B cell (primary cell): ENCODE data around the gene ABLIM1. TPM values are rescaled to one million over a fixed set of nuclear protein-coding genes. Genes with fewer than 3 reads are reported as not detected.

Experiments used
- ATAC-seq: fragments of 200-7000 bp; cut with Tn5 transposase; one replicate; pipeline ENCODE4 v1.10.0; 2021; ENCODE audit warnings: low read depth, mild to moderate bottlenecking, moderate number of reproducible peaks, moderate library complexity
- CTCF ChIA-PET: fragments of 350-600 bp; sonication (Branson Sonifier 250); formaldehyde crosslinking; loops from one replicate; lab custom pipeline; 2021; ENCODE audit warnings: antibody characterized with exemption, inconsistent platforms; lab: Charles Lee
- POLR2A ChIA-PET: fragments of 350-600 bp; sonication (Branson Sonifier 250); formaldehyde crosslinking; loops from one replicate; lab custom pipeline; 2021; ENCODE audit warnings: antibody characterized with exemption; lab: Charles Lee
- DNase-seq: peaks from one replicate; pipeline ENCODE4 v3.0.0; 2013
- H2AFZ ChIP-seq: 2 replicates; pipeline ENCODE4 v1.6.1; 2012; ENCODE audit warnings: mild to moderate bottlenecking, low read depth, low read length; ENCODE audit not compliant: insufficient read depth, poor library complexity, severe bottlenecking
- H3K27ac ChIP-seq, 2 donors: 1 replicate in 1 of 2; 2 replicates in 1 of 2; pipeline ENCODE4 v1.5.1; 2012 to 2013; ENCODE audit warnings: low read length in 2 of 2, mild to moderate bottlenecking in 2 of 2, moderate library complexity in 1 of 2
- H3K27me3 ChIP-seq, 4 experiments: fragments of 200-600 bp in 1 of 4; sonication (generic) in 1 of 4; replicated peaks in 1 of 4; 1 replicate in 2 of 4; 2 replicates in 2 of 4; pipeline versions ENCODE4 v1.6.1 to v1.7.0; 2013 to 2016; ENCODE audit warnings: low read length in 3 of 4, mild to moderate bottlenecking in 2 of 4, mixed read lengths in 1 of 4, moderate library complexity in 1 of 4; ENCODE audit not compliant: insufficient read depth in 4 of 4, control insufficient read depth in 3 of 4; ENCODE audit errors: control extremely low read depth in 1 of 4
- H3K36me3 ChIP-seq, 2 experiments: replicated peaks in 1 of 2; 1 replicate in 1 of 2; 2 replicates in 1 of 2; pipeline versions ENCODE4 v1.6.1 to v1.7.1; 2013; ENCODE audit warnings: low read length in 1 of 2; ENCODE audit not compliant: insufficient read depth in 2 of 2, control insufficient read depth in 1 of 2; ENCODE audit errors: control extremely low read depth in 1 of 2, extremely low read depth in 1 of 2
- H3K4me1 ChIP-seq, 2 donors: fragments of 200-600 bp in 1 of 2; sonication (generic) in 1 of 2; 1 replicate in 1 of 2; 2 replicates in 1 of 2; pipeline versions ENCODE4 v1.5.1 to v1.6.1; 2013 to 2017; ENCODE audit warnings: low read length in 2 of 2; ENCODE audit not compliant: control insufficient read depth in 2 of 2, insufficient read depth in 2 of 2
- H3K4me2 ChIP-seq: replicated peaks from 2 replicates; pipeline ENCODE3; 2012; ENCODE audit warnings: mild to moderate bottlenecking, low read depth, low read length; ENCODE audit not compliant: poor library complexity, severe bottlenecking
- H3K4me3 ChIP-seq, 5 experiments: fragments of 200-600 bp in 1 of 5; sonication (generic) in 1 of 5; 1 replicate in 3 of 5; 2 replicates in 2 of 5; pipeline versions ENCODE4 v1.5.1 to v1.7.0; 2011 to 2016; ENCODE audit warnings: low read length in 4 of 5, mild to moderate bottlenecking in 4 of 5, low read depth in 2 of 5, control low read depth in 1 of 5, moderate library complexity in 1 of 5; ENCODE audit not compliant: insufficient read depth in 1 of 5; ENCODE audit errors: control extremely low read depth in 1 of 5, extremely low read depth in 1 of 5
- H3K79me2 ChIP-seq: fragments of 200-600 bp; sonication (generic); one replicate; pipeline ENCODE4 v1.6.0; 2016; ENCODE audit warnings: low read length; ENCODE audit not compliant: control insufficient read depth, insufficient read depth
- H3K9ac ChIP-seq: fragments of 200-600 bp; sonication (generic); 2 replicates; pipeline ENCODE4 v1.6.1; 2017; ENCODE audit warnings: mild to moderate bottlenecking, low read length, moderate library complexity
- H3K9me3 ChIP-seq, 3 donors: one replicate each; pipeline versions ENCODE4 v1.6.1 to v1.7.1; 2013; ENCODE audit warnings: low read length in 2 of 3; ENCODE audit not compliant: control insufficient read depth in 2 of 3, insufficient read depth in 1 of 3; ENCODE audit errors: control extremely low read depth in 1 of 3
- H4K20me1 ChIP-seq: 2 replicates; pipeline ENCODE4 v1.6.0; 2012; ENCODE audit warnings: mild to moderate bottlenecking, low read length; ENCODE audit not compliant: insufficient read depth, control insufficient read depth, poor library complexity, severe bottlenecking
- H3K27ac Mint-ChIP-seq: one replicate; pipeline ENCODE4 v1.8.0; 2021; ENCODE audit warnings: mixed read lengths
- H3K27me3 Mint-ChIP-seq: one replicate; pipeline ENCODE4 v1.8.0; 2021; ENCODE audit warnings: mixed read lengths
- H3K4me1 Mint-ChIP-seq: one replicate; pipeline ENCODE4 v1.8.0; 2021; ENCODE audit warnings: mixed read lengths
- H3K4me3 Mint-ChIP-seq: one replicate; pipeline ENCODE4 v1.8.0; 2021; ENCODE audit warnings: mixed read lengths
- H3K9me3 Mint-ChIP-seq: one replicate; pipeline ENCODE4 v1.8.0; 2022; ENCODE audit warnings: mixed read lengths; ENCODE audit not compliant: insufficient read depth
- EZH2 ChIP-seq: IDR thresholded peaks from 2 replicates; pipeline ENCODE4 v1.6.1; 2012; ENCODE audit warnings: borderline replicate concordance, low read depth, mild to moderate bottlenecking, moderate library complexity, low read length; ENCODE audit not compliant: insufficient read depth, poor library complexity, severe bottlenecking
- WGBS: methylation state at CpG from one replicate; pipeline ENCODE4 v1.1.5; 2013; ENCODE audit warnings: missing lambda C conversion rate; ENCODE audit not compliant: insufficient coverage; 5-methylcytosine and 5-hydroxymethylcytosine counted together
- intact Hi-C: fragments of 100-400 bp; cut with micrococcal nuclease; formaldehyde crosslinking; loops from one replicate; pipeline ENCODE4 v1.10.0; 2022
- polyA plus RNA-seq: library from polyadenylated mRNA; depleted of rRNA; stranded (reverse); fragments of >200 nt; gene quantifications from 2 replicates; pipeline ENCODE4 v1.2.3, GENCODE V29; 2012
- total RNA-seq, 2 donors: library from RNA; stranded (reverse); fragments of 120-200 nt in 1 of 2; gene quantifications; 1 replicate in 1 of 2; 2 replicates in 1 of 2; pipeline versions ENCODE4 v1.2.3 to v1.2.4, GENCODE V29; 2013 to 2022
- TF ChIP-seq, protein P1 (sequence below): fragments of 200-600 bp; IDR thresholded peaks from one replicate; pipeline ENCODE4 v1.8.0; 2022; ENCODE audit warnings: antibody characterized with exemption, mild to moderate bottlenecking

ABLIM1 gene
- total and polyA plus RNA-seq, 2 donors (not counting 1 experiment from before 2014, with no cell fraction given): 55.6 to 148 TPM

DNA sequence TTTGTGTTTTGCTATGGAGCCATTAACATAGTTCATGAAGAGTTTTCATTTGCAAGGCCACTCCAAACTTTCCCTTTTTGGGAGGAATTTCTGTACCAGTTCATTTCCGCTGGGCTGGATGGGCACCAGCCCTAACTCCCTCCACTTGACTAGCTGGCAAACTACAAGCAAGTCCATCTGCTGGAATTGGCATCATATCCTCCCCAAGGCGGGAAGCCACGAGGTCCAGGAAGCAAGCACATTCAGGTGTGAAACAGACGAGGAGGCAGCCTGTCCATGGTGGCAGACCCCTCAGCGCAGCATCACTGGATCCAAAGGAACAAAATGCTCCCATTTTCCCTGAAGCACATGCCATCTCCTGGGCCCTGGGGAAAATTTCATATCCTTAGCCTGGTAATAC, 125.8 kb downstream of the ABLIM1 start:
- Histone ChIP-seq H3K9ac (no peak overlapping the region), H3K27me3 (no peaks in the 10 kb centered on the region), H3K4me2 (no peak overlapping the region), H4K20me1 (no peaks in the 10 kb centered on the region), H3K4me3 (no peak overlapping the region), H3K36me3 (no peaks in the 10 kb centered on the region), H3K4me1 (peaks cover 4 to 11% of the 10 kb centered on the region in 2 donors), H3K79me2 (peaks cover 2% of the 10 kb centered on the region), H3K27ac (no peak overlapping the region), H2AFZ (no peak overlapping the region), H3K9me3 (peaks cover 0 to 7% (median 1%) of the 10 kb centered on the region in 3 donors)
- ATAC-seq (no peak), DNase-seq (no peak)
- TF ChIP-seq, protein P1, sequence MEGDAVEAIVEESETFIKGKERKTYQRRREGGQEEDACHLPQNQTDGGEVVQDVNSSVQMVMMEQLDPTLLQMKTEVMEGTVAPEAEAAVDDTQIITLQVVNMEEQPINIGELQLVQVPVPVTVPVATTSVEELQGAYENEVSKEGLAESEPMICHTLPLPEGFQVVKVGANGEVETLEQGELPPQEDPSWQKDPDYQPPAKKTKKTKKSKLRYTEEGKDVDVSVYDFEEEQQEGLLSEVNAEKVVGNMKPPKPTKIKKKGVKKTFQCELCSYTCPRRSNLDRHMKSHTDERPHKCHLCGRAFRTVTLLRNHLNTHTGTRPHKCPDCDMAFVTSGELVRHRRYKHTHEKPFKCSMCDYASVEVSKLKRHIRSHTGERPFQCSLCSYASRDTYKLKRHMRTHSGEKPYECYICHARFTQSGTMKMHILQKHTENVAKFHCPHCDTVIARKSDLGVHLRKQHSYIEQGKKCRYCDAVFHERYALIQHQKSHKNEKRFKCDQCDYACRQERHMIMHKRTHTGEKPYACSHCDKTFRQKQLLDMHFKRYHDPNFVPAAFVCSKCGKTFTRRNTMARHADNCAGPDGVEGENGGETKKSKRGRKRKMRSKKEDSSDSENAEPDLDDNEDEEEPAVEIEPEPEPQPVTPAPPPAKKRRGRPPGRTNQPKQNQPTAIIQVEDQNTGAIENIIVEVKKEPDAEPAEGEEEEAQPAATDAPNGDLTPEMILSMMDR: no peak
- TF ChIP-seq EZH2: no peak
- 95% methylated on average over 5 of the region's 5 CpGs for WGBS
- Mint-ChIP-seq H3K27ac (no peak overlapping the region), H3K4me3 (no peak overlapping the region), H3K9me3 (no peaks in the 10 kb centered on the region), H3K4me1 (peaks cover 6% of the 10 kb centered on the region), H3K27me3 (no peaks in the 10 kb centered on the region)
- intact Hi-C loops: no loop called here
- ChIA-PET POLR2A (interaction anchor here (0.9 kb wide), 1 partner anchor 12 kb away, joined by 3 read pairs; no protein-coding TSS in a partner anchor), CTCF (interaction anchor here (1.0 to 16.9 kb wide), 4 partner anchors 15 to 290 kb away, joined by 3 to 212 read pairs (median 6); partner anchors contain the start of gene FHIP2A)

DNA sequence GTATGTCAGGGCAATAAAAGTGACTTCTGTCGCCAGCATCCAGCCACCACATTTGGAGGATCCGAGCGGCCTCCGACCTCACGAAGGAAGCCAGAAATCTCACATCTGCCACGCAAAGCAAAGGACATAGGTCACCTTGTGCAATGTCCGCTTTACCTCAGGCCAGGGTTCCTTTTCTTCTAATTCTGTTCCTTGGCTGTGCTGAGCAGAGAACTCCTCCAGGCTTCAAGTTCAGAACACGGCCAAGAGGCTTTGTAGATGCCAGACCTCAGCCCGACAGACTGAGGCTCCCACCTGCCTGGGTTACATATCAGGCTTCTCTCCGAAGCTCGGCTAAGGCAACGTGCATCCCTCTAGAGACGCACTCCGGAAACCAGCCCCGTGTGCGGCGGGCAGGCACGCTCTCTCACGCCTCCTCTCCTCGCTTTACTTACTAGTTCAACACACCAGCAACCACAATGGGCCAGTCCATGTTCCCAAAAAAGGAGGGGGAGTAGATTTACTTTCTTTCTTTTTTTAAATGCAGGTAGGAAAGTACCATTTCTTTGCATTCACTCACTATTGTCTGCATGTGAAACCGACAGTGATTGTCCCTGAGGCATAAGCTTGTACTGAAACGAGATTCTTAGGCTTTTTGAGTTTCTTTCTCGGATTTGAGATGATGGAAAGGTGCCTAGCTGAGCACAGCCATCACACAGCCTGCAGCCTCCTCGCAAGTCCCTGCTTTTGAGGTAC, 131.4 kb downstream of the ABLIM1 start:
- Histone ChIP-seq H3K79me2 (peaks cover 44% of the 10 kb centered on the region), H3K9ac (peak overlapping the region; percentile 86), H3K36me3 (no peaks in the 10 kb centered on the region), H4K20me1 (peaks cover 25% of the 10 kb centered on the region), H3K4me2 (peak overlapping the region; percentile 84), H3K4me3 (peak overlapping the region; percentile 64 to 84 (median 79)), H3K27me3 (no peaks in the 10 kb centered on the region), H3K4me1 (peaks cover 42 to 51% of the 10 kb centered on the region in 2 donors), H2AFZ (peak overlapping the region; percentile 64), H3K9me3 (no peaks in the 10 kb centered on the region), H3K27ac (peak overlapping the region; percentile 79 to 96)
- WGBS: under 1% methylated on average over 16 of the region's 24 CpGs
- H3K27ac Mint-ChIP-seq: peak overlapping the region; percentile 99
- CTCF ChIA-PET: interaction anchor here (1.0 to 16.9 kb wide), 14 partner anchors 8 to 295 kb away, joined by 3 to 212 read pairs (median 4); partner anchors contain the start of gene FHIP2A
- TF ChIP-seq, protein P1: no peak
- no peak for TF ChIP-seq EZH2
- peak overlapping the region; percentile 95 for H3K4me3 Mint-ChIP-seq
- no peaks in the 10 kb centered on the region for H3K27me3 Mint-ChIP-seq
- POLR2A ChIA-PET: interaction anchor here (0.6 to 3.4 kb wide), 10 partner anchors 10 to 847 kb away, joined by 3 to 44 read pairs (median 4); partner anchors contain the start of gene FHIP2A
- peaks cover 59% of the 10 kb centered on the region for H3K4me1 Mint-ChIP-seq
- ATAC-seq: peak; percentile 96
- peak; percentile 96 for DNase-seq
- intact Hi-C loops: loop anchor here (1.0 to 10.0 kb wide), 8 partner anchors 10 to 566 kb away; partner anchors contain the start of genes ATRNL1, CCDC186 and FHIP2A
- no peaks in the 10 kb centered on the region for H3K9me3 Mint-ChIP-seq
